Activated CD4-positive, alpha-beta memory T cell treated with anti-CD3 and anti-CD28 coated beads for 36 hours (primary cell): Measurements from ENCODE around the gene B4GAT1. TPM values are rescaled to one million over a fixed set of nuclear protein-coding genes. Genes with fewer than 3 reads are reported as not detected.
A peak's percentile ranks its signal among the peaks of the same experiment; 100 is the strongest.
"Not testable (repeated sequence)": the region's sequence is repeated elsewhere in the genome, so short reads cannot be mapped to it uniquely, and the experiment has no call there.

Experiments used
- CTCF ChIA-PET: fragments of 350-600 bp; sonication (Branson Sonifier 250); formaldehyde crosslinking; loops from one replicate; lab custom pipeline; 2021; ENCODE audit warnings: antibody characterized with exemption, inconsistent platforms; lab: Charles Lee
- POLR2A ChIA-PET: fragments of 350-600 bp; sonication (Branson Sonifier 250); formaldehyde crosslinking; loops from one replicate; lab custom pipeline; 2021; ENCODE audit warnings: antibody characterized with exemption; lab: Charles Lee
- DNase-seq: peaks from one replicate; pipeline ENCODE4 v3.0.0-alpha.2; 2020
- H3K27ac Mint-ChIP-seq: one replicate; pipeline ENCODE4 v1.8.0; 2021; ENCODE audit warnings: mixed read lengths
- H3K27me3 Mint-ChIP-seq: one replicate; pipeline ENCODE4 v1.8.0; 2021; ENCODE audit warnings: mixed read lengths
- H3K36me3 Mint-ChIP-seq: one replicate; pipeline ENCODE4 v1.8.0; 2021; ENCODE audit warnings: mixed read lengths
- H3K4me1 Mint-ChIP-seq: one replicate; pipeline ENCODE4 v1.8.0; 2021; ENCODE audit warnings: low read depth, mixed read lengths
- H3K4me3 Mint-ChIP-seq: one replicate; pipeline ENCODE4 v1.8.0; 2021; ENCODE audit warnings: mild to moderate bottlenecking, mixed read lengths
- H3K9me3 Mint-ChIP-seq: one replicate; pipeline ENCODE4 v1.8.0; 2021; ENCODE audit warnings: mixed read lengths
- intact Hi-C: fragments of 100-400 bp; cut with micrococcal nuclease; formaldehyde crosslinking; loops from one replicate; pipeline ENCODE4 v1.15.1; 2023
- total RNA-seq, 2 experiments: library from RNA; stranded (reverse); gene quantifications; one replicate each; pipeline ENCODE4 v1.2.3, GENCODE V29; 2021

B4GAT1 gene
- total RNA-seq, 2 experiments from 2014 or later = 8.2 to 8.3 TPM

GRCh38 chr11:66327171-66328030 is 20.0 kb downstream of the B4GAT1 start:
- H3K9me3 Mint-ChIP-seq = no peaks in the 10 kb centered on the region
- H3K4me1 Mint-ChIP-seq = peaks cover 27% of the 10 kb centered on the region
- intact Hi-C loops = loop anchor here (1.0 kb wide), 1 partner anchor 15 kb away; no protein-coding TSS in a partner anchor
- H3K36me3 Mint-ChIP-seq = no peaks in the 10 kb centered on the region
- H3K27me3 Mint-ChIP-seq = no peaks in the 10 kb centered on the region
- H3K4me3 Mint-ChIP-seq = no peak overlapping the region
- ChIA-PET CTCF (interaction anchor here (1.3 kb wide), 1 partner anchor 16 kb away, joined by 9 read pairs; no protein-coding TSS in a partner anchor), POLR2A (interaction anchor here (0.9 kb wide), 1 partner anchor 15 kb away, joined by 3 read pairs; no protein-coding TSS in a partner anchor)
- H3K27ac Mint-ChIP-seq = peak overlapping the region; percentile 34
- no peak for DNase-seq

- no peak overlapping the region for H3K4me3 Mint-ChIP-seq
- no peaks in the 10 kb centered on the region for H3K9me3 Mint-ChIP-seq
- no peaks in the 10 kb centered on the region for H3K27me3 Mint-ChIP-seq
- H3K27ac Mint-ChIP-seq = peak overlapping the region; percentile 4
- intact Hi-C loops = no loop called here
- peak; percentile 40 for DNase-seq
- H3K4me1 Mint-ChIP-seq = peaks cover 27% of the 10 kb centered on the region
- ChIA-PET POLR2A (interaction anchor here (0.9 kb wide), 1 partner anchor 14 kb away, joined by 3 read pairs; no protein-coding TSS in a partner anchor), CTCF (interaction anchor here (1.3 kb wide), 1 partner anchor 15 kb away, joined by 9 read pairs; no protein-coding TSS in a partner anchor)
- H3K36me3 Mint-ChIP-seq = no peaks in the 10 kb centered on the region
These were observed 20.9 kb downstream of the B4GAT1 start for GRCh38 chr11:66326261-66327111.

- POLR2A ChIA-PET = no interaction called here
These were observed 22.2 kb downstream of the B4GAT1 start for GRCh38 chr11:66325263-66325671.

GRCh38 chr11:66324664-66325063 is 22.8 kb downstream of the B4GAT1 start:
- Mint-ChIP-seq H3K27me3 (no peaks in the 10 kb centered on the region), H3K4me1 (peaks cover 29% of the 10 kb centered on the region), H3K9me3 (peaks cover 6% of the 10 kb centered on the region), H3K27ac (no peak overlapping the region), H3K36me3 (no peaks in the 10 kb centered on the region), H3K4me3 (no peak overlapping the region)
- intact Hi-C loops = no loop called here
- ChIA-PET CTCF (interaction anchor here (2.1 kb wide), 1 partner anchor 13 kb away, joined by 6 read pairs; no protein-coding TSS in a partner anchor), POLR2A (no interaction called here)
- DNase-seq = no peak

More at GRCh38 chr11:66325263-66325671, 22.2 kb downstream of the B4GAT1 start:
- Mint-ChIP-seq H3K4me3 (no peak overlapping the region), H3K36me3 (no peaks in the 10 kb centered on the region), H3K27ac (no peak overlapping the region), H3K9me3 (peaks cover 1% of the 10 kb centered on the region), H3K4me1 (peaks cover 27% of the 10 kb centered on the region), H3K27me3 (no peaks in the 10 kb centered on the region)
- DNase-seq = no peak
- intact Hi-C loops = no loop called here
- CTCF ChIA-PET = interaction anchor here (2.1 kb wide), 1 partner anchor 14 kb away, joined by 6 read pairs; no protein-coding TSS in a partner anchor

- ChIA-PET CTCF (interaction anchor here (2.1 kb wide), 1 partner anchor 12 kb away, joined by 6 read pairs; no protein-coding TSS in a partner anchor), POLR2A (no interaction called here)
- Mint-ChIP-seq H3K36me3 (no peaks in the 10 kb centered on the region), H3K27me3 (no peaks in the 10 kb centered on the region), H3K27ac (no peak overlapping the region), H3K4me3 (no peak overlapping the region), H3K4me1 (peaks cover 35% of the 10 kb centered on the region), H3K9me3 (peaks cover 6% of the 10 kb centered on the region)
- intact Hi-C loops = no loop called here
- DNase-seq = no peak
These were observed 23.7 kb downstream of the B4GAT1 start for GRCh38 chr11:66323684-66324083.

GRCh38 chr11:66322732-66323427 is 24.5 kb downstream of the B4GAT1 start:
- H3K27me3 Mint-ChIP-seq = no peaks in the 10 kb centered on the region
- intact Hi-C loops = no loop called here
- POLR2A ChIA-PET = no interaction called here
- no peak overlapping the region for H3K27ac Mint-ChIP-seq
- peaks cover 35% of the 10 kb centered on the region for H3K4me1 Mint-ChIP-seq
- H3K36me3 Mint-ChIP-seq = no peaks in the 10 kb centered on the region
- no peak overlapping the region for H3K4me3 Mint-ChIP-seq
- H3K9me3 Mint-ChIP-seq = peaks cover 6% of the 10 kb centered on the region
- CTCF ChIA-PET = no interaction called here
- no peak for DNase-seq

- DNase-seq = no peak
- ChIA-PET CTCF (interaction anchor here (0.7 kb wide), 1 partner anchor 13 kb away, joined by 3 read pairs; no protein-coding TSS in a partner anchor), POLR2A (no interaction called here)
- Mint-ChIP-seq H3K36me3 (no peaks in the 10 kb centered on the region), H3K4me1 (peaks cover 32% of the 10 kb centered on the region), H3K9me3 (peaks cover 6% of the 10 kb centered on the region), H3K4me3 (no peak overlapping the region), H3K27ac (no peak overlapping the region), H3K27me3 (no peaks in the 10 kb centered on the region)
- intact Hi-C loops = no loop called here
These were observed 25.8 kb downstream of the B4GAT1 start for GRCh38 chr11:66321606-66322005.

GRCh38 chr11:66320748-66321147 is 26.7 kb downstream of the B4GAT1 start:
- DNase-seq, H3K27ac Mint-ChIP-seq, H3K27me3 Mint-ChIP-seq, POLR2A ChIA-PET, intact Hi-C loops, H3K4me3 Mint-ChIP-seq, H3K36me3 Mint-ChIP-seq, H3K9me3 Mint-ChIP-seq, CTCF ChIA-PET: not testable (repeated sequence)
- peaks cover 25% of the 10 kb centered on the region for H3K4me1 Mint-ChIP-seq

GRCh38 chr11:66320289-66320688 is 27.1 kb downstream of the B4GAT1 start:
- H3K27ac Mint-ChIP-seq, DNase-seq, CTCF ChIA-PET, H3K36me3 Mint-ChIP-seq, H3K4me3 Mint-ChIP-seq, H3K9me3 Mint-ChIP-seq, intact Hi-C loops, POLR2A ChIA-PET, H3K27me3 Mint-ChIP-seq: not testable (repeated sequence)
- H3K4me1 Mint-ChIP-seq = peaks cover 23% of the 10 kb centered on the region

GRCh38 chr11:66318600-66318970 is 28.8 kb downstream of the B4GAT1 start:
- Mint-ChIP-seq H3K27ac (no peak overlapping the region), H3K27me3 (no peaks in the 10 kb centered on the region), H3K4me1 (peaks cover 23% of the 10 kb centered on the region), H3K4me3 (no peak overlapping the region), H3K9me3 (peaks cover 6% of the 10 kb centered on the region), H3K36me3 (no peaks in the 10 kb centered on the region)
- ChIA-PET CTCF (interaction anchor here (1.0 kb wide), 1 partner anchor 36 kb away, joined by 4 read pairs; no protein-coding TSS in a partner anchor), POLR2A (no interaction called here)
- intact Hi-C loops = no loop called here
- no peak for DNase-seq
